Breast epithelium (tissue), 3 donors: ENCODE measurements around the gene LYSMD3.

Source experiments
- POLR2AphosphoS5 ChIP-seq, 3 donors: sonication (generic); formaldehyde crosslinking; IDR thresholded peaks; one replicate each; pipeline ENCODE4 v1.6.1; 2017; ENCODE audit warnings: antibody characterized with exemption in 3 of 3
- TF ChIP-seq, protein P1 (sequence below), 3 donors: fragments of 450-650 bp; IDR thresholded peaks; one replicate each; pipeline ENCODE4 v1.5.1; 2016 to 2017; ENCODE audit warnings: antibody characterized with exemption in 3 of 3, mild to moderate bottlenecking in 3 of 3, moderate library complexity in 3 of 3

DNA sequence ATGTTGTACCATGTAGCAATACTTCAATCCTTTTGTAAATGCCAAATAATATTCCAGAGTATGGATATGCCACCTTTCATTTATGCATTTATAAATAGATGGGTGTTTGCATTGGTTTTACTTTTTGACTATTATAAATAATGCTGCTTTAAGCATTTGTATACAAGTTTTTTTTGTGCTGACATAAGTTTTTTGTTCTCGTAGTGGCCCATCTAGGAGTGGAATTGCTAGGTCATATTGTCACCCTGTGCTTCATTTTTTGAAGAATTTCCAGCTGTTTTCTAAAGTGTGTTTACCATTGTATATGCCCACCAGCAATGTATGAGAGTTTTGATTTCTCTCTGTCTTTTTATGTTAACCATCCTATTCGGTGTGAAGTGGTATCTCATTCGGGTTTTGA is 36.1 kb upstream of the LYSMD3 start:
- TF ChIP-seq POLR2AphosphoS5 (IDR thresholded peaks at IDR 0.05), result no peak
- TF ChIP-seq, protein P1, sequence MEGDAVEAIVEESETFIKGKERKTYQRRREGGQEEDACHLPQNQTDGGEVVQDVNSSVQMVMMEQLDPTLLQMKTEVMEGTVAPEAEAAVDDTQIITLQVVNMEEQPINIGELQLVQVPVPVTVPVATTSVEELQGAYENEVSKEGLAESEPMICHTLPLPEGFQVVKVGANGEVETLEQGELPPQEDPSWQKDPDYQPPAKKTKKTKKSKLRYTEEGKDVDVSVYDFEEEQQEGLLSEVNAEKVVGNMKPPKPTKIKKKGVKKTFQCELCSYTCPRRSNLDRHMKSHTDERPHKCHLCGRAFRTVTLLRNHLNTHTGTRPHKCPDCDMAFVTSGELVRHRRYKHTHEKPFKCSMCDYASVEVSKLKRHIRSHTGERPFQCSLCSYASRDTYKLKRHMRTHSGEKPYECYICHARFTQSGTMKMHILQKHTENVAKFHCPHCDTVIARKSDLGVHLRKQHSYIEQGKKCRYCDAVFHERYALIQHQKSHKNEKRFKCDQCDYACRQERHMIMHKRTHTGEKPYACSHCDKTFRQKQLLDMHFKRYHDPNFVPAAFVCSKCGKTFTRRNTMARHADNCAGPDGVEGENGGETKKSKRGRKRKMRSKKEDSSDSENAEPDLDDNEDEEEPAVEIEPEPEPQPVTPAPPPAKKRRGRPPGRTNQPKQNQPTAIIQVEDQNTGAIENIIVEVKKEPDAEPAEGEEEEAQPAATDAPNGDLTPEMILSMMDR (IDR thresholded peaks at IDR 0.05), result no peak
